HepG2 (cell line): ENCODE measurements around the gene RMI2. TPM values are rescaled to one million over a fixed set of nuclear protein-coding genes. Genes with fewer than 3 reads are reported as not detected.
A peak's percentile ranks its signal among the peaks of the same experiment; 100 is the strongest.

ENCODE experiments used
- ATAD3A ChIP-seq: sonication (generic); formaldehyde crosslinking; IDR thresholded peaks from 2 replicates; pipeline ENCODE4 v1.4.0; 2020; ENCODE audit warnings: missing genetic modification reagents
- CHD4 ChIP-seq: fragments of 200-600 bp; sonication (generic); IDR thresholded peaks from 2 replicates; pipeline ENCODE4 v1.7.0; 2017; ENCODE audit warnings: mild to moderate bottlenecking, low read length, borderline replicate concordance
- FOXA1 ChIP-seq, 2 experiments: fragments of 450-650 bp in 1 of 2; sonication (generic) in 1 of 2; formaldehyde crosslinking in 1 of 2; IDR thresholded peaks; 2 replicates each; pipeline versions ENCODE4 v1.4.0 to v1.6.1; 2016 to 2020; ENCODE audit warnings: missing genetic modification reagents in 1 of 2
- KDM1A ChIP-seq: IDR thresholded peaks from 2 replicates; pipeline ENCODE4 v1.6.1; 2016; ENCODE audit warnings: missing compliant biosample characterization
- KLF15 ChIP-seq: sonication (generic); formaldehyde crosslinking; IDR thresholded peaks from 2 replicates; pipeline ENCODE4 v1.8.1; 2023; ENCODE audit warnings: borderline replicate concordance, mild to moderate bottlenecking, inconsistent platforms, missing genetic modification reagents, mixed read lengths
- MAFG ChIP-seq: sonication (generic); formaldehyde crosslinking; IDR thresholded peaks from 2 replicates; pipeline ENCODE4 v1.5.1; 2020; ENCODE audit warnings: mild to moderate bottlenecking, missing genetic modification reagents
- MIER2 ChIP-seq: IDR thresholded peaks from 2 replicates; pipeline ENCODE4 v1.6.1; 2016; ENCODE audit warnings: missing biosample characterization, missing genetic modification reagents
- RBM22 ChIP-seq: fragments of 200-400 bp; formaldehyde crosslinking; optimal IDR thresholded peaks from 2 replicates; pipeline ENCODE3; 2017; ENCODE audit warnings: mild to moderate bottlenecking, low read length, moderate library complexity
- RFXAP ChIP-seq: sonication (generic); formaldehyde crosslinking; IDR thresholded peaks from 2 replicates; pipeline ENCODE4 v1.4.0; 2020; ENCODE audit warnings: missing genetic modification reagents, borderline replicate concordance
- SIN3A ChIP-seq: IDR thresholded peaks from 2 replicates; pipeline ENCODE4 v1.6.1; 2011; ENCODE audit warnings: low read depth, mild to moderate bottlenecking, control low read depth, low read length, borderline replicate concordance
- TAF15 ChIP-seq: fragments of 200-400 bp; formaldehyde crosslinking; IDR thresholded peaks from one replicate; pipeline ENCODE4 v1.6.1; 2018; ENCODE audit warnings: mild to moderate bottlenecking, low read depth, low read length; ENCODE audit not compliant: poor library complexity, severe bottlenecking
- TOE1 ChIP-seq: sonication (generic); formaldehyde crosslinking; IDR thresholded peaks from 2 replicates; pipeline ENCODE4 v1.4.0; 2020; ENCODE audit warnings: mild to moderate bottlenecking, missing genetic modification reagents
- YY1 ChIP-seq: IDR thresholded peaks from 2 replicates; pipeline ENCODE4 v1.6.1; 2011; ENCODE audit warnings: low read length, low read depth, moderate library complexity, mild to moderate bottlenecking; ENCODE audit not compliant: insufficient read depth, insufficient replicate concordance
- ZNF232 ChIP-seq: sonication (generic); formaldehyde crosslinking; IDR thresholded peaks from 2 replicates; pipeline ENCODE4 v1.4.0; 2020; ENCODE audit warnings: missing genetic modification reagents, borderline replicate concordance
- ZNF3 ChIP-seq: IDR thresholded peaks from 2 replicates; pipeline ENCODE4 v1.7.0; 2017; ENCODE audit warnings: inconsistent platforms
- ZNF629 ChIP-seq: sonication (generic); formaldehyde crosslinking; conservative IDR thresholded peaks from 2 replicates; pipeline ENCODE4 v1.5.0; 2020; ENCODE audit warnings: missing genetic modification reagents
- ZNF672 ChIP-seq: sonication (generic); formaldehyde crosslinking; IDR thresholded peaks from 2 replicates; pipeline ENCODE4 v1.8.1; 2022; ENCODE audit warnings: missing genetic modification reagents
- polyA plus RNA-seq, 8 experiments: library from polyadenylated mRNA; depleted of rRNA in 3 of 8; stranded (reverse) in 7 of 8; unstranded in 1 of 8; fragments of >200 nt; fragmentation: Illumina TruSeq in 4 of 8; extraction: Trizol in 4 of 8; gene quantifications; 2 replicates each; pipeline versions ENCODE4 v1.2.1 to v1.2.3, GENCODE V29; 2011 to 2016; ENCODE audit warnings: low read depth in 4 of 8, missing spikeins in 1 of 8, mixed read lengths in 1 of 8; ENCODE audit not compliant: insufficient read depth in 1 of 8
- total RNA-seq, 5 experiments: library from RNA; depleted of rRNA; stranded (reverse); fragments of >200 nt; fragmentation: Illumina TruSeq; extraction: Trizol; gene quantifications; 2 replicates each; pipeline ENCODE4 v1.2.3, GENCODE V29; 2016; ENCODE audit warnings: low read depth in 1 of 5
- TF ChIP-seq, protein P1 (sequence below): sonication (generic); formaldehyde crosslinking; IDR thresholded peaks from 2 replicates; pipeline ENCODE4 v1.9.0; 2021; ENCODE audit warnings: missing genetic modification reagents, borderline replicate concordance
- TF ChIP-seq, protein P2 (sequence below): sonication (generic); formaldehyde crosslinking; IDR thresholded peaks from 2 replicates; pipeline ENCODE4 v1.5.0; 2020; ENCODE audit warnings: missing genetic modification reagents
- TF ChIP-seq, protein P3 (sequence below): IDR thresholded peaks from 2 replicates; pipeline ENCODE4 v1.6.1; 2016; ENCODE audit warnings: missing compliant biosample characterization, missing genetic modification reagents, borderline replicate concordance
- TF ChIP-seq, protein P4 (sequence below): sonication (generic); formaldehyde crosslinking; IDR thresholded peaks from 2 replicates; pipeline ENCODE4 v1.5.0; 2020; ENCODE audit warnings: mild to moderate bottlenecking, missing genetic modification reagents

Gene RMI2
- total and polyA plus RNA-seq, 2 of the 13 experiments (the other 11 are each of a cell fraction or from before 2014, with no cell fraction given) = 24.5 to 55.7 TPM

DNA sequence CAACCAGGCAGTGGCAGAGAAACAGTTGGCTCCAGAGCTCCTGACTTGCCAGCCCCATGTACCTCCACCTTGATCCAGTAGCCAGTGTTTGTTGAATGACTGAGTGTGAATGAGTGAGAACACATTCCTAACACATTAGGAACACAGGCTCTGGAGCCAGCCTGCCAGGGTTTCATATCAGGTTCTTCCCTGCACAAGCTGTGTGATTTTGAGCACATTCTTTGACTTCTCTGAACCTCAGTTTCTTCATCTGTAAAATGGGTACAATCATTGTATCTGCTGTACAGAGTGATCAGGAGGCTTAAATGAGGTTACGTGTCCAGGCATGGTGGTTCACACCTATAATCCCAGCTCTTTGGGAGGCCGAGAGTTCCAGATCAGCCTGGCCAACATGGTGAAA, 13.3 kb upstream of the RMI2 start (continued):
- peak; percentile 99 for TF ChIP-seq ZNF629 (CRISPR knock-in tag)
- TF ChIP-seq FOXA1 (IDR thresholded peaks at IDR 0.05) = no peak
- TF ChIP-seq FOXA1 (CRISPR knock-in tag; IDR thresholded peaks at IDR 0.05) = no peak
- no peak for TF ChIP-seq YY1
- TF ChIP-seq, protein P1, sequence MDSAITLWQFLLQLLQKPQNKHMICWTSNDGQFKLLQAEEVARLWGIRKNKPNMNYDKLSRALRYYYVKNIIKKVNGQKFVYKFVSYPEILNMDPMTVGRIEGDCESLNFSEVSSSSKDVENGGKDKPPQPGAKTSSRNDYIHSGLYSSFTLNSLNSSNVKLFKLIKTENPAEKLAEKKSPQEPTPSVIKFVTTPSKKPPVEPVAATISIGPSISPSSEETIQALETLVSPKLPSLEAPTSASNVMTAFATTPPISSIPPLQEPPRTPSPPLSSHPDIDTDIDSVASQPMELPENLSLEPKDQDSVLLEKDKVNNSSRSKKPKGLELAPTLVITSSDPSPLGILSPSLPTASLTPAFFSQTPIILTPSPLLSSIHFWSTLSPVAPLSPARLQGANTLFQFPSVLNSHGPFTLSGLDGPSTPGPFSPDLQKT (CRISPR knock-in tag) = no peak
- TF ChIP-seq KLF15 (CRISPR knock-in tag) = no peak
- 0 out of 2 replicates have a peak, but pooled peaks have one; percentile 52 for TF ChIP-seq ZNF232
- TF ChIP-seq, protein P2, sequence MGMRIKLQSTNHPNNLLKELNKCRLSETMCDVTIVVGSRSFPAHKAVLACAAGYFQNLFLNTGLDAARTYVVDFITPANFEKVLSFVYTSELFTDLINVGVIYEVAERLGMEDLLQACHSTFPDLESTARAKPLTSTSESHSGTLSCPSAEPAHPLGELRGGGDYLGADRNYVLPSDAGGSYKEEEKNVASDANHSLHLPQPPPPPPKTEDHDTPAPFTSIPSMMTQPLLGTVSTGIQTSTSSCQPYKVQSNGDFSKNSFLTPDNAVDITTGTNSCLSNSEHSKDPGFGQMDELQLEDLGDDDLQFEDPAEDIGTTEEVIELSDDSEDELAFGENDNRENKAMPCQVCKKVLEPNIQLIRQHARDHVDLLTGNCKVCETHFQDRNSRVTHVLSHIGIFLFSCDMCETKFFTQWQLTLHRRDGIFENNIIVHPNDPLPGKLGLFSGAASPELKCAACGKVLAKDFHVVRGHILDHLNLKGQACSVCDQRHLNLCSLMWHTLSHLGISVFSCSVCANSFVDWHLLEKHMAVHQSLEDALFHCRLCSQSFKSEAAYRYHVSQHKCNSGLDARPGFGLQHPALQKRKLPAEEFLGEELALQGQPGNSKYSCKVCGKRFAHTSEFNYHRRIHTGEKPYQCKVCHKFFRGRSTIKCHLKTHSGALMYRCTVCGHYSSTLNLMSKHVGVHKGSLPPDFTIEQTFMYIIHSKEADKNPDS (CRISPR knock-in tag) = no peak
- TF ChIP-seq TAF15 = no peak
- TF ChIP-seq CHD4 = peak; percentile 87
- no peak for TF ChIP-seq TOE1 (CRISPR knock-in tag)
- TF ChIP-seq SIN3A = no peak
- TF ChIP-seq, protein P3, sequence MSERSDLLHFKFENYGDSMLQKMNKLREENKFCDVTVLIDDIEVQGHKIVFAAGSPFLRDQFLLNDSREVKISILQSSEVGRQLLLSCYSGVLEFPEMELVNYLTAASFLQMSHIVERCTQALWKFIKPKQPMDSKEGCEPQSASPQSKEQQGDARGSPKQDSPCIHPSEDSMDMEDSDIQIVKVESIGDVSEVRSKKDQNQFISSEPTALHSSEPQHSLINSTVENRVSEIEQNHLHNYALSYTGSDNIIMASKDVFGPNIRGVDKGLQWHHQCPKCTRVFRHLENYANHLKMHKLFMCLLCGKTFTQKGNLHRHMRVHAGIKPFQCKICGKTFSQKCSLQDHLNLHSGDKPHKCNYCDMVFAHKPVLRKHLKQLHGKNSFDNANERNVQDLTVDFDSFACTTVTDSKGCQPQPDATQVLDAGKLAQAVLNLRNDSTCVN = no peak
- TF ChIP-seq, protein P4, sequence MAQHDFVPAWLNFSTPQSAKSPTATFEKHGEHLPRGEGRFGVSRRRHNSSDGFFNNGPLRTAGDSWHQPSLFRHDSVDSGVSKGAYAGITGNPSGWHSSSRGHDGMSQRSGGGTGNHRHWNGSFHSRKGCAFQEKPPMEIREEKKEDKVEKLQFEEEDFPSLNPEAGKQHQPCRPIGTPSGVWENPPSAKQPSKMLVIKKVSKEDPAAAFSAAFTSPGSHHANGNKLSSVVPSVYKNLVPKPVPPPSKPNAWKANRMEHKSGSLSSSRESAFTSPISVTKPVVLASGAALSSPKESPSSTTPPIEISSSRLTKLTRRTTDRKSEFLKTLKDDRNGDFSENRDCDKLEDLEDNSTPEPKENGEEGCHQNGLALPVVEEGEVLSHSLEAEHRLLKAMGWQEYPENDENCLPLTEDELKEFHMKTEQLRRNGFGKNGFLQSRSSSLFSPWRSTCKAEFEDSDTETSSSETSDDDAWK (CRISPR knock-in tag) = no peak
- no peak for TF ChIP-seq ATAD3A
- no peak for TF ChIP-seq MAFG (CRISPR knock-in tag)
- TF ChIP-seq RBM22 = no peak
- 0 out of 2 replicates have a peak, but pooled peaks have one; percentile 33 for TF ChIP-seq RFXAP (CRISPR knock-in tag)
- no peak for TF ChIP-seq ZNF672
- peak; percentile 96 for TF ChIP-seq ZNF3 (CRISPR knock-in tag)
- peak; percentile 77; the same call in 1 of the 2 replicates for TF ChIP-seq KDM1A (CRISPR knock-in tag)
- TF ChIP-seq MIER2 (CRISPR knock-in tag) = no peak
